ENCODE results near the gene MTFR1L. TPM values are rescaled to one million over a fixed set of nuclear protein-coding genes. Genes with fewer than 3 reads are reported as not detected.
A peak's percentile ranks its signal among the peaks of the same experiment; 100 is the strongest.

The MTFR1L gene
- total and polyA plus RNA-seq, 2 donors (not counting 1 experiment from before 2014, with no cell fraction given): 38.3 to 56.0 TPM

DNA sequence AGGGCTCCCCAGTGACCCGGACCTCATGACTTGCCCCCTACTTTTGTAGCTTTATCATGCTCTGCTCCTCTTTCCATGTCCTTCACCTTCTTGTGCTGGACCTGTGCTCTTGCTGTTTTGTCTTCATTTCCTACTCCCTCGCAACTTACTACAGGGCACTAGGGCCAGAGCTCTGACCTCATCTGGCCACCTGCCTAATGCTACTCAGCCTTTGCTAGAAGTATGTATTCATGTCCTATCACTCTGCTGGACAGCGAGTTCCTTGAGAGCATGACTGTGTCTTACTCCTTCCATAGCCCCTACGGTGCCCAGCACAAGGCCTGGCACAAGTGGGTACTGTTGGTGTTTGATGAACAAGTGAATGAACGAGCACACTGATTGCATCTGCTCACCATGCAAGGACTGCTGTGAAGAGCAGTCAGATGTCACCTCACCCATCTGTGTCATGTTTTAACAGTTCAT, 1.9 kb downstream of the MTFR1L start:
- no peak overlapping the region for H2AFZ ChIP-seq (ENCODE audit: low read length)

GRCh38 chr1:25825605-25826004, 5.9 kb downstream of the MTFR1L start:
- Histone ChIP-seq H3K79me2 (ENCODE audit: control insufficient read depth, insufficient read depth, low read length) (peaks cover 25% of the 10 kb centered on the region), H3K9ac (ENCODE audit: insufficient read depth, low read length) (no peak overlapping the region), H3K27ac (ENCODE audit: insufficient read depth, low read length) (no peak overlapping the region), H2AFZ (ENCODE audit: low read length) (no peak overlapping the region), H3K27me3 (ENCODE audit: control insufficient read depth, insufficient read depth, low read length) (no peaks in the 10 kb centered on the region), H3K4me3 (replicated peaks in 1 of 4; ENCODE audit: control extremely low read depth in 1 of 4, insufficient read depth in 1 of 4, low read depth in 3 of 4, low read length in 4 of 4) (no peak overlapping the region), H3K9me3 (ENCODE audit: control insufficient read depth, insufficient read depth, low read depth, low read length) (no peaks in the 10 kb centered on the region), H3K4me1 (ENCODE audit: control insufficient read depth, extremely low read depth, insufficient read depth, low read length) (peaks cover 9% of the 10 kb centered on the region), H3K36me3 (ENCODE audit: control insufficient read depth, insufficient read depth, low read length) (peaks cover 14% of the 10 kb centered on the region), H3K4me2 (ENCODE audit: extremely low read depth, insufficient read depth, low read length) (no peak overlapping the region), H4K20me1 (ENCODE audit: control insufficient read depth, extremely low read depth, insufficient read depth, low read length) (no peaks in the 10 kb centered on the region)
- no peak for DNase-seq (ENCODE audit: low read depth in 2 of 2)
- TF ChIP-seq, protein P1, sequence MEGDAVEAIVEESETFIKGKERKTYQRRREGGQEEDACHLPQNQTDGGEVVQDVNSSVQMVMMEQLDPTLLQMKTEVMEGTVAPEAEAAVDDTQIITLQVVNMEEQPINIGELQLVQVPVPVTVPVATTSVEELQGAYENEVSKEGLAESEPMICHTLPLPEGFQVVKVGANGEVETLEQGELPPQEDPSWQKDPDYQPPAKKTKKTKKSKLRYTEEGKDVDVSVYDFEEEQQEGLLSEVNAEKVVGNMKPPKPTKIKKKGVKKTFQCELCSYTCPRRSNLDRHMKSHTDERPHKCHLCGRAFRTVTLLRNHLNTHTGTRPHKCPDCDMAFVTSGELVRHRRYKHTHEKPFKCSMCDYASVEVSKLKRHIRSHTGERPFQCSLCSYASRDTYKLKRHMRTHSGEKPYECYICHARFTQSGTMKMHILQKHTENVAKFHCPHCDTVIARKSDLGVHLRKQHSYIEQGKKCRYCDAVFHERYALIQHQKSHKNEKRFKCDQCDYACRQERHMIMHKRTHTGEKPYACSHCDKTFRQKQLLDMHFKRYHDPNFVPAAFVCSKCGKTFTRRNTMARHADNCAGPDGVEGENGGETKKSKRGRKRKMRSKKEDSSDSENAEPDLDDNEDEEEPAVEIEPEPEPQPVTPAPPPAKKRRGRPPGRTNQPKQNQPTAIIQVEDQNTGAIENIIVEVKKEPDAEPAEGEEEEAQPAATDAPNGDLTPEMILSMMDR (conservative IDR thresholded peaks at IDR 0.05 in 1 of 2, IDR thresholded peaks at IDR 0.05 in 1 of 2; ENCODE audit: low read depth in 1 of 2, low read length in 2 of 2): no peak
- TF ChIP-seq EZH2 (IDR thresholded peaks at IDR 0.05; ENCODE audit: low read length, missing control alignments): no peak

More for the DNA sequence above, 1.9 kb downstream of the MTFR1L start:
- Histone ChIP-seq H3K4me3 (replicated peaks in 1 of 4; ENCODE audit: control extremely low read depth in 1 of 4, insufficient read depth in 1 of 4, low read depth in 3 of 4, low read length in 4 of 4) (peak overlapping the region in 3 of 4 experiments; percentile 74 to 83 (median 80)), H3K4me1 (ENCODE audit: control insufficient read depth, extremely low read depth, insufficient read depth, low read length) (peaks cover 15% of the 10 kb centered on the region), H3K27me3 (ENCODE audit: control insufficient read depth, insufficient read depth, low read length) (no peaks in the 10 kb centered on the region), H3K79me2 (ENCODE audit: control insufficient read depth, insufficient read depth, low read length) (peaks cover 32% of the 10 kb centered on the region), H3K4me2 (ENCODE audit: extremely low read depth, insufficient read depth, low read length) (peak overlapping the region; percentile 93), H3K36me3 (ENCODE audit: control insufficient read depth, insufficient read depth, low read length) (peaks cover 3% of the 10 kb centered on the region), H3K9ac (ENCODE audit: insufficient read depth, low read length) (no peak overlapping the region), H3K27ac (ENCODE audit: insufficient read depth, low read length) (peak overlapping the region; percentile 83), H3K9me3 (ENCODE audit: control insufficient read depth, insufficient read depth, low read depth, low read length) (no peaks in the 10 kb centered on the region), H4K20me1 (ENCODE audit: control insufficient read depth, extremely low read depth, insufficient read depth, low read length) (no peaks in the 10 kb centered on the region)
- peak; percentile 41 to 46 for DNase-seq (ENCODE audit: low read depth in 2 of 2)
- no peak for TF ChIP-seq EZH2 (IDR thresholded peaks at IDR 0.05; ENCODE audit: low read length, missing control alignments)
- TF ChIP-seq, protein P1 (conservative IDR thresholded peaks at IDR 0.05 in 1 of 2, IDR thresholded peaks at IDR 0.05 in 1 of 2; ENCODE audit: low read depth in 1 of 2, low read length in 2 of 2): no peak

DNA sequence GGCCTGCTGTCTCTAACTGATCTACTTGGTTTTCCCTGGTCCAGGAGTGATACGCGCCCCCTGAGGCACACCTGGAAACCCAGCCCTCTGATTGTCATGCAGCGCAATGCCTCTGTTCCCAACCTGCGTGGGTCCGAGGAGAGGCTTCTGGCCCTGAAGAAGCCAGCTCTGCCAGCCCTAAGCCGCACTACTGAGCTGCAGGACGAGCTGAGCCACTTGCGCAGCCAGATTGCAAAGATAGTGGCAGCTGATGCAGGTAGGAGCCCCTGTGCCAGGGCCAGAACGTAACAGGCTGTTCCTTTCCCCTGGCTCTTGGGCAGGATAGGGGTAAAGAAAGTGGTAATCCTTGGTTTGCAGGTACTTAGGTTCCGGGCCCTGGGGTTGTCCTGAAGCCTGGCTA, 6.8 kb downstream of the MTFR1L start:
- Histone ChIP-seq H3K9me3 (ENCODE audit: control insufficient read depth, insufficient read depth, low read depth, low read length) (no peaks in the 10 kb centered on the region), H3K27me3 (ENCODE audit: control insufficient read depth, insufficient read depth, low read length) (no peaks in the 10 kb centered on the region), H3K36me3 (ENCODE audit: control insufficient read depth, insufficient read depth, low read length) (peaks cover 17% of the 10 kb centered on the region), H3K4me1 (ENCODE audit: control insufficient read depth, extremely low read depth, insufficient read depth, low read length) (peaks cover 4% of the 10 kb centered on the region), H3K4me2 (ENCODE audit: extremely low read depth, insufficient read depth, low read length) (no peak overlapping the region), H3K9ac (ENCODE audit: insufficient read depth, low read length) (no peak overlapping the region), H3K4me3 (replicated peaks in 1 of 4; ENCODE audit: control extremely low read depth in 1 of 4, insufficient read depth in 1 of 4, low read depth in 3 of 4, low read length in 4 of 4) (no peak overlapping the region), H2AFZ (ENCODE audit: low read length) (no peak overlapping the region), H3K79me2 (ENCODE audit: control insufficient read depth, insufficient read depth, low read length) (peaks cover 15% of the 10 kb centered on the region), H4K20me1 (ENCODE audit: control insufficient read depth, extremely low read depth, insufficient read depth, low read length) (no peaks in the 10 kb centered on the region), H3K27ac (ENCODE audit: insufficient read depth, low read length) (no peak overlapping the region)
- no peak for TF ChIP-seq EZH2 (IDR thresholded peaks at IDR 0.05; ENCODE audit: low read length, missing control alignments)
- TF ChIP-seq, protein P1 (conservative IDR thresholded peaks at IDR 0.05 in 1 of 2, IDR thresholded peaks at IDR 0.05 in 1 of 2; ENCODE audit: low read depth in 1 of 2, low read length in 2 of 2): no peak
- no peak for DNase-seq (ENCODE audit: low read depth in 2 of 2)
